Stimulated activated CD8-positive, alpha-beta memory T cell treated with anti-CD3 and anti-CD28 coated beads, Interleukin-15, amount 100 ng/mL, for 4 hours (primary cell): ENCODE results near the gene IQCH.

Experiments
- DNase-seq, 2 donors: peaks; one replicate each; pipeline ENCODE4 v3.0.0-alpha.2; 2020; ENCODE audit warnings: low read depth in 2 of 2

The IQCH gene

DNA sequence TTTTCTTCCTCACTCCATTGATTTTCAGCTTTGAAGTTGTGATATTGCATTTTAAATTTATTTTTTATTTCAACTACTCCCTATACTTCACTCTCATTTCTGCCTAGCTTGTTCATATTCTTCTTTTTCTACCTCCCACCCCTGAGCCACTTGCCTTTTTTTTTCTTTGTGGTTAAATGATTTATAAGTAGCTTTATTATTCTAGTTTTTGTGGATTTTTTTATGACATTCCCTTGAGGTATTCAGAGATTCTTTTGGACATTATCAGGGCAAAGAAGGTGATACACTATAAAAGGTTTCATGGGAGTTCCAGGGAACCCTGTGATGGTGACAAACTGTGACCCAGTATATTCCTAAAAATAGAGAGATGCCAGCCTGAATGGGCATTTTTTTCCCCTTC lies 269.6 kb downstream of the IQCH start:
- DNase-seq: no peak

- DNase-seq: no peak
Measured at GRCh38 chr15:67528513-67528912, 273.9 kb downstream of the IQCH start.

DNA sequence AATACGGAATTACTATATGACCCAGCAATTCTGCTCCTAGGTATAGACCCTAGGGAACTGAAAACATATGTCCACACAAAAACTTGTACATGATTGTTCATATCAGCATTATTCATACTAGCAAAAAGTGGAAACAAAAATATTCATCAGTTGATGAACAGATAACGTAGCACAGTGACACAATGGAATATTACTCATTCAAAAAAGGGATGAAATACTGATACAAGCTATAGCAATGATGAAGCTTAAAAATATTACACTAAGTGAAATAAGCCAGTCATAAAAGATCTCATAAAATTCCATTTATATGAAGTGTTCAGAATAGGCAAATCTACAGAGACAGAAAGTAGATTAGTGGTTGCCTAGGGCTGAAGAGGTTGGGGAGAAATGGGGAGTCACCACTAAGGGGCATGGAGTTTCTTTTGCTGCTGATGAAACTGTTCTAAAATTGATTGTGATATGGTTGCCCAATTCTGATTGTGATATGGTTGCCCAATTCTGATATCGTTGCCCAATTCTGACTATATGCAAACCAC lies 276.9 kb downstream of the IQCH start:
- DNase-seq: no peak

- no peak for DNase-seq
Measured at GRCh38 chr15:67533873-67534272, 279.3 kb downstream of the IQCH start.

- DNase-seq: no peak
Measured at GRCh38 chr15:67534360-67534759, 279.8 kb downstream of the IQCH start.

GRCh38 chr15:67537771-67538170 lies 283.2 kb downstream of the IQCH start:
- DNase-seq: no peak

- peak; percentile 60 to 63 for DNase-seq
Measured at GRCh38 chr15:67542420-67543347, 288.1 kb downstream of the IQCH start, which contains the start of gene MAP2K5. TSS of gene MAP2K5 (plus strand) at chr15:67542703. CDS start at chr15:67543336, 633 bp downstream.

GRCh38 chr15:67543348-67543718 lies 288.7 kb downstream of the IQCH start:
- no peak for DNase-seq

DNA sequence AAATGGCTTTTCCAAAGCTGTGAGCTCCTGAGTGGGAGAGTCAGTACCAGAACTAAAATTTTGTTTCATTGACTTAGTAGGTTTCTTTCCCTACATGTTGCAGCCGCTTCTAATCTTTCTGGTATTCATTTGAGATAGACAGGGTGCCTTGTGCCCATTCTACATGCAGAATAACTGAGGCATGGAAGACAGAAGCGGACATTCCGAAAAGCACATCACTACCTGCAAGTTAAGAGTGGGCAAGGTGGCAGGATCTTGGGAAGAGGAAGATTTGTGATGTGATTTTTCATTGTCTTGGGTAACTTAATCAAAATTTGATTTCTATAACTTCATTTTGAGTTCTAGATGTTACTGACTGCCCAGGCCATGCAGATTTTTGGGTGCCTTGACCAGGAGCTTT lies 289.9 kb downstream of the IQCH start:
- DNase-seq: no peak

DNA sequence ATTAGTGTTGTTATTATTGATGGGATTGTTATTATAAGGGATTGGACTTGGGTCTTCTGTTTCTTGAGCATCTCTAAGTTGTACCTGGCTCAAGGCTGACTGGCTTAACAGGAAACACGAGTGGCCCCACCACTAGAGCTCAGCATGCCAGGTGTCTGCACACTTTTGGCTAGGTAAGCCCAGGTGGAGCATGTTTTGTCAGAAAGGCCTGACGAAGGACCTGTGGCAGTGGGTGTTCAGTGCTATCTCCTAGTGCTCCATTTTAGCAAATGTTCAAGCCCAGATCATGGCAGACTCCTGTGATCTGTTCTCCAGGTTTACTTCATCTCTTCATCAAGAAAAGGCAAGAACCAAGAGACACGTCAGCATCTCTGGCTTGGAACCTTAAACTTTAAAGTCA lies 291.3 kb downstream of the IQCH start:
- DNase-seq: no peak

GRCh38 chr15:67547064-67547463 lies 292.5 kb downstream of the IQCH start:
- no peak for DNase-seq

DNA sequence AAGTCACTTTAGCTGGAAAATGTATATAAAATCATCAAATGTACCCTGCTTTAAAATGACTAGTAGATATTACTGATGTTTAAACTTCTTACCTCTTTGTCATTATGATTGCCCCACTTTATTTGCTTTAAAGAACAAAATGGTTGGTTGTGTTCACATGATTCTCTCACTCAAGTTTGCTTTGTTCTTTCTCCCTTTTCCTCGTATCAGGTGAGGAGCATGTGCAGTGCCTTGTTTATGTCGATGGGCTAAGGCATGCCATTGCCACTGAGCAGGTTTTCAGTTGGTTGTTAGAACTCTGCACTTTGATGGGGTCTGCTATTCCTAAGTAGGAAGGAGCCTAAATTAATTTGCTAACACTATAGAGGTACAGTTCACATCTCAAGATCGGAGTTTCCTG lies 293.2 kb downstream of the IQCH start:
- no peak for DNase-seq

DNA sequence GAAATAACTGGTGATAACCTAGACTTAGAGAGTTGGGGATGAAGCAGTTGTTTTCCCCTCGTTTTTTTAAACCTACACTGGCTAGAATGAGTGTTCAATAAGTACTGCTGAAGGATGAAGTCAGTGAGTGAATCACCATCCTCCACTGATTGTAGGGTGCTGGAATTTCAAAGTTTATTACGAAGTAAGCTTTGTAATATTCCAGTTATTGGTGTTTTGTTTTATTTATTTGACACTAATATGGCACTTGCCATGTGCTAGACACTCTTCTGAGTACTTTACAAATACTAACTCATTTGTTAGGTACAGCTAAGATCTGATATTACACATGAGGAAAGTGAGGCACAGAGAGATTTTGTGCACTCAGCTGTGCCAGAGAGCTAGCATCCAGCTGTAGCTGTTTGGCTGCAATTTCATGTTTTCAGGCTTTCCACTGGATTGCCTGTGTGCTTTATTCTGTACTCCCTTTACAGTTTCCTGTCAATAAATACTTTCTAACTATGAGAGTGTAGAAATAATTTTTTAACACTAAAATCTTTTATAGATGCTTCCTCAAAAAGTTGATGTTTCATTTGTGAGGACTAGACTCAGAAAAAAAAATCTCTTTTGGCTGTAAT lies 293.8 kb downstream of the IQCH start:
- DNase-seq: no peak

DNA sequence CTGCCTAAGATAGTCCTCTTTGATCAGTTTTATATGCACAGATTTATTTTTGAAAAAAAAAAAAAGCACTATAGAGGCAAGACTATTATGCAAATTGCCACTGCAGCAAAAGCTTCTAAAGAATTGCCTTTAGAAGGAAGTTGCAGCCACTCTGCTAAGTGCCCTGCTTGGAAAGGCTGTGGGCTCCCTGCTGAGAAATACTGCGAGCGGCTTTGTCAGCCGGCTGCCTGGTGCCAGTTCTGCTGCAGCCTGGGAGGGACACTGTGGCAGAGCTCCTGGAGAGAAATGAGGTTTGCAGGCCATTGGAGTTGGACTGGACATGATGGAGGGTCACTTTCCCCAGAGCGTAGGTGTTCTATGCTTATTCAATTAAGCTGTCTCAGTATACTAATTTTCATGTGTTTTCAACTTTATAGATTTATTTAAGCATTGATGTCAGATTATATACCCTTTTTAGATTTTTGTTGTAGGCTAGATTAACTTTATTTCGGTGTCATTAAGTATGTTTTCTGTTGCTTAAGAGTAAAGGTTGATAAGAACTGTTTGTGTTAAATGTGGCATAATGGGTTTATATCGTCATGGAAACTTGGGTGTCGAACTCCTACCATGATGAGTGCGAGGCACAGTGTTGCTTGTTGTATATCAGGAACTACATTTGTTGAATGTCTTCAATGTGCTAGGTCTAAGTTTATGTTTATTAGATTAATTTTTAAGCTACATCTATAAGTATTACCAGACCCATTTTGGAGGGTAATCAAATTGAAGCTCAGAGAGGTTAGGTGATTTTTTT lies 294.5 kb downstream of the IQCH start:
- no peak for DNase-seq

GRCh38 chr15:67549736-67550135 lies 295.1 kb downstream of the IQCH start:
- DNase-seq: no peak

- no peak for DNase-seq
Measured at GRCh38 chr15:67550522-67550921, 295.9 kb downstream of the IQCH start.

DNA sequence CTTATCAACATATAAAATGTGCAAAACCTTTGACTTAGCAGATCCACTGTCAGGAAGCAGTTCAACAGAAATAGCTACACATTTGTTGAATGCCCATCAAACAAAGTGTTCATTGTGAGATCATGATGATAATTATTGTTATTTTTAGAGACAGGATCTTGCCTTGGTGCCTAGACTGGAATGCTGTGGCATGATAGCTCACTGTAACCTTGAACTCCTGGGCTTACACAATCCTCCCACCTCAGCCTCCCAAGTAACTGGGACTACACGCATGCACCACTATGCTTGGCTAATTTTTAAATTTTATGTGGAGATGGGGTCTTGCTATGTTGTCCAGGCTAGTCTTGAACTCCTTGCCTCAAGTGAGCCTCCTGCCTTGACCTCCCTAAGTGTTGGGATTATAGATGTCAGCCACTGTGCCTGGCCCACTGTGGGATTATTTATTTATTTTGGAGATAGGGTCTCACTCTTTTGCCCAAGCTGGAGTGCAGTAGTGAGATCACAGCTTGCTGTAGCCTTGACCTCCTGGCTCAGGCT lies 296.7 kb downstream of the IQCH start:
- DNase-seq: no peak
